C4-2B (cell line): ENCODE measurements around the gene CTNNA3.

Experiments
- CTCF ChIP-seq: fragments of 450-650 bp; conservative IDR thresholded peaks from 2 replicates; pipeline ENCODE4 v1.5.1; 2017; ENCODE audit warnings: mild to moderate bottlenecking
- ZFX ChIP-seq: fragments of 450-650 bp; IDR thresholded peaks from 2 replicates; pipeline ENCODE4 v1.6.1; 2017

DNA sequence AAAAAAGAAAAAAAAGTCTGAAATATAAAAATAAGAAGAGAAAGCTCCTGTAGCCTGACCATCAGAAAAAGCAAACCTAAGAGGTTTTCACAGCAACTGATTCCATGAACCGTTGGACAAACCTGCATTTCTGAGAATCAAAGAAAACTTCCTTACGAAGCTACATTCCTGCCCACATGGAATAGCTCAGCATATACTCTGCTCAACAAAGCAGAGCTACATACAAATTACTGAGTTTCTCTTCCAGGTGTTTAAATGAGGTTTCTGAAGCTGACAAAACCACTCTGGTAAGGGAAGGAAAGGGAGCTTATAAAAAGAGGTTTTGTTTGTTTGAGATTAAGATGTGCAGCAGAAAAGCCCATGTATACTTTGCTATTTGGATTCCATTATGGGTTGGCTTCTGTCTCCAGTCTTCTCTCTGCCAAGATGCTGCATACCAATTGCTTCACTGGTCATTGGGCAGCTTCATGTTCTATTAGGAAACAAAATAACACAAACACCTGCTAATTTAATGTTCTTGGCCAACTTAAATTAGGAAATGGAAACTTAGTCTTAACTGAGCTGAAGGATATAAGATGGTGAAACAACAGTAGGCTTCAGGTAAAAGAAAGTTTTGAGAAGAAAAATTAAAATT is 456.0 kb downstream of the CTNNA3 start:
- TF ChIP-seq CTCF (no peak), ZFX (no peak)
